ENCODE measurements around the gene EGFR. TPM values are rescaled to one million over a fixed set of nuclear protein-coding genes. Genes with fewer than 3 reads are reported as not detected.

Gene EGFR
- total RNA-seq, 2 experiments from 2014 or later: not detected

- ChIA-PET CTCF (no interaction called here), POLR2A (no interaction called here)
Measured at GRCh38 chr7:55101359-55101758, 82.5 kb downstream of the EGFR start.

GRCh38 chr7:55104123-55104522, 85.3 kb downstream of the EGFR start:
- no peaks in the 10 kb centered on the region for H3K4me1 Mint-ChIP-seq
- H3K27me3 Mint-ChIP-seq: peaks cover 33% of the 10 kb centered on the region
- no peak overlapping the region for H3K4me3 Mint-ChIP-seq
- DNase-seq: no peak
- no peak overlapping the region for H3K27ac Mint-ChIP-seq
- no peaks in the 10 kb centered on the region for H3K9me3 Mint-ChIP-seq
- ChIA-PET POLR2A (no interaction called here), CTCF (no interaction called here)
- no peaks in the 10 kb centered on the region for H3K36me3 Mint-ChIP-seq (ENCODE audit: low read depth)

More at GRCh38 chr7:55101359-55101758, 82.5 kb downstream of the EGFR start:
- no peak overlapping the region for H3K27ac Mint-ChIP-seq
- H3K36me3 Mint-ChIP-seq (ENCODE audit: low read depth): no peaks in the 10 kb centered on the region
- H3K4me1 Mint-ChIP-seq: no peaks in the 10 kb centered on the region
- no peaks in the 10 kb centered on the region for H3K9me3 Mint-ChIP-seq
- DNase-seq: no peak
- H3K27me3 Mint-ChIP-seq: peaks cover 20% of the 10 kb centered on the region
- H3K4me3 Mint-ChIP-seq: no peak overlapping the region

GRCh38 chr7:55104712-55105433, 86.1 kb downstream of the EGFR start:
- CTCF ChIA-PET: no interaction called here
- Mint-ChIP-seq H3K9me3 (no peaks in the 10 kb centered on the region), H3K4me3 (no peak overlapping the region), H3K27me3 (peaks cover 33% of the 10 kb centered on the region), H3K36me3 (ENCODE audit: low read depth) (no peaks in the 10 kb centered on the region), H3K27ac (no peak overlapping the region), H3K4me1 (no peaks in the 10 kb centered on the region)
- POLR2A ChIA-PET: no interaction called here
- DNase-seq: no peak

- no peak overlapping the region for H3K27ac Mint-ChIP-seq
- H3K36me3 Mint-ChIP-seq (ENCODE audit: low read depth): no peaks in the 10 kb centered on the region
- ChIA-PET CTCF (no interaction called here), POLR2A (no interaction called here)
- H3K9me3 Mint-ChIP-seq: no peaks in the 10 kb centered on the region
- H3K27me3 Mint-ChIP-seq: peaks cover 33% of the 10 kb centered on the region
- no peak for DNase-seq
- H3K4me1 Mint-ChIP-seq: no peaks in the 10 kb centered on the region
- no peak overlapping the region for H3K4me3 Mint-ChIP-seq
Measured at GRCh38 chr7:55105952-55106351, 87.1 kb downstream of the EGFR start.

GRCh38 chr7:55107946-55108345, 89.1 kb downstream of the EGFR start:
- H3K27ac Mint-ChIP-seq: no peak overlapping the region
- no peaks in the 10 kb centered on the region for H3K4me1 Mint-ChIP-seq
- H3K9me3 Mint-ChIP-seq: no peaks in the 10 kb centered on the region
- POLR2A ChIA-PET: no interaction called here
- H3K27me3 Mint-ChIP-seq: peaks cover 28% of the 10 kb centered on the region
- H3K4me3 Mint-ChIP-seq: no peak overlapping the region
- no peaks in the 10 kb centered on the region for H3K36me3 Mint-ChIP-seq (ENCODE audit: low read depth)
- CTCF ChIA-PET: no interaction called here
- DNase-seq: no peak

GRCh38 chr7:55108401-55108800, 89.6 kb downstream of the EGFR start:
- DNase-seq: no peak
- peaks cover 26% of the 10 kb centered on the region for H3K27me3 Mint-ChIP-seq
- no peak overlapping the region for H3K27ac Mint-ChIP-seq
- ChIA-PET POLR2A (no interaction called here), CTCF (no interaction called here)
- H3K36me3 Mint-ChIP-seq (ENCODE audit: low read depth): no peaks in the 10 kb centered on the region
- H3K4me3 Mint-ChIP-seq: no peak overlapping the region
- no peaks in the 10 kb centered on the region for H3K9me3 Mint-ChIP-seq
- no peaks in the 10 kb centered on the region for H3K4me1 Mint-ChIP-seq

- Mint-ChIP-seq H3K36me3 (ENCODE audit: low read depth) (no peaks in the 10 kb centered on the region), H3K27me3 (peaks cover 23% of the 10 kb centered on the region), H3K4me3 (no peak overlapping the region), H3K4me1 (no peaks in the 10 kb centered on the region), H3K9me3 (no peaks in the 10 kb centered on the region), H3K27ac (no peak overlapping the region)
- no peak for DNase-seq
- CTCF ChIA-PET: no interaction called here
- POLR2A ChIA-PET: no interaction called here
Measured at GRCh38 chr7:55108818-55109217, 90.0 kb downstream of the EGFR start.

- Mint-ChIP-seq H3K9me3 (no peaks in the 10 kb centered on the region), H3K36me3 (ENCODE audit: low read depth) (no peaks in the 10 kb centered on the region), H3K27me3 (peaks cover 22% of the 10 kb centered on the region), H3K27ac (no peak overlapping the region), H3K4me1 (no peaks in the 10 kb centered on the region), H3K4me3 (no peak overlapping the region)
- DNase-seq: no peak
- ChIA-PET CTCF (no interaction called here), POLR2A (no interaction called here)
Measured at GRCh38 chr7:55109404-55110167, 90.8 kb downstream of the EGFR start.

- no peak for DNase-seq
- peaks cover 17% of the 10 kb centered on the region for H3K27me3 Mint-ChIP-seq
- POLR2A ChIA-PET: no interaction called here
- CTCF ChIA-PET: no interaction called here
- no peaks in the 10 kb centered on the region for H3K36me3 Mint-ChIP-seq (ENCODE audit: low read depth)
- H3K4me1 Mint-ChIP-seq: no peaks in the 10 kb centered on the region
- H3K4me3 Mint-ChIP-seq: no peak overlapping the region
- no peak overlapping the region for H3K27ac Mint-ChIP-seq
- H3K9me3 Mint-ChIP-seq: no peaks in the 10 kb centered on the region
Measured at GRCh38 chr7:55110282-55110992, 91.6 kb downstream of the EGFR start.

- CTCF ChIA-PET: no interaction called here
Measured at GRCh38 chr7:55110993-55111361, 92.2 kb downstream of the EGFR start.

GRCh38 chr7:55112056-55112455, 93.2 kb downstream of the EGFR start:
- DNase-seq: no peak
- Mint-ChIP-seq H3K27ac (no peak overlapping the region), H3K4me3 (no peak overlapping the region), H3K9me3 (no peaks in the 10 kb centered on the region), H3K36me3 (ENCODE audit: low read depth) (no peaks in the 10 kb centered on the region), H3K4me1 (no peaks in the 10 kb centered on the region), H3K27me3 (peaks cover 10% of the 10 kb centered on the region)
- ChIA-PET POLR2A (no interaction called here), CTCF (interaction anchor here (0.6 kb wide), 1 partner anchor 131 kb away, joined by 3 read pairs; no protein-coding TSS in a partner anchor)

More at GRCh38 chr7:55110993-55111361, 92.2 kb downstream of the EGFR start:
- H3K4me1 Mint-ChIP-seq: no peaks in the 10 kb centered on the region
- H3K36me3 Mint-ChIP-seq (ENCODE audit: low read depth): no peaks in the 10 kb centered on the region
- POLR2A ChIA-PET: no interaction called here
- peaks cover 14% of the 10 kb centered on the region for H3K27me3 Mint-ChIP-seq
- H3K27ac Mint-ChIP-seq: no peak overlapping the region
- H3K4me3 Mint-ChIP-seq: no peak overlapping the region
- no peaks in the 10 kb centered on the region for H3K9me3 Mint-ChIP-seq
- DNase-seq: no peak

- no peaks in the 10 kb centered on the region for H3K36me3 Mint-ChIP-seq (ENCODE audit: low read depth)
- H3K4me3 Mint-ChIP-seq: no peak overlapping the region
- H3K27ac Mint-ChIP-seq: no peak overlapping the region
- DNase-seq: no peak
- CTCF ChIA-PET: no interaction called here
- no peaks in the 10 kb centered on the region for H3K9me3 Mint-ChIP-seq
- no peaks in the 10 kb centered on the region for H3K4me1 Mint-ChIP-seq
- POLR2A ChIA-PET: no interaction called here
- peaks cover 2% of the 10 kb centered on the region for H3K27me3 Mint-ChIP-seq
Measured at GRCh38 chr7:55113760-55114540, 95.1 kb downstream of the EGFR start.

GRCh38 chr7:55117286-55117685, 98.5 kb downstream of the EGFR start:
- Mint-ChIP-seq H3K36me3 (ENCODE audit: low read depth) (no peaks in the 10 kb centered on the region), H3K27ac (no peak overlapping the region), H3K9me3 (no peaks in the 10 kb centered on the region), H3K4me1 (no peaks in the 10 kb centered on the region), H3K27me3 (peaks cover 7% of the 10 kb centered on the region), H3K4me3 (no peak overlapping the region)
- DNase-seq: no peak
- ChIA-PET POLR2A (no interaction called here), CTCF (no interaction called here)

Data from activated CD4-positive, alpha-beta T cell treated with anti-CD3 and anti-CD28 coated beads, Interleukin-2, amount 10 ng/mL, durations not matched to agents 7 days and 5 days (primary cell).